Esophagus squamous epithelium (tissue), 4 donors: ENCODE measurements around the gene AGTRAP.

Experiments
- CTCF ChIP-seq, 6 experiments: fragments of 450-650 bp in 4 of 6; fragments of 200-600 bp in 2 of 6; sonication (generic) in 2 of 6; IDR thresholded peaks; one replicate each; pipeline ENCODE4 v1.5.1; 2016 to 2019; ENCODE audit warnings: antibody characterized with exemption in 6 of 6, mild to moderate bottlenecking in 4 of 6, moderate library complexity in 4 of 6
- POLR2A ChIP-seq, 4 donors: fragments of 450-650 bp; IDR thresholded peaks; one replicate each; pipeline ENCODE4 v1.6.1; 2017; ENCODE audit warnings: antibody characterized with exemption in 4 of 4, mild to moderate bottlenecking in 4 of 4, moderate library complexity in 3 of 4

- TF ChIP-seq CTCF (IDR thresholded peaks at IDR 0.05) (no peak), POLR2A (IDR thresholded peaks at IDR 0.05) (no peak)
These were observed 31.1 kb upstream of the AGTRAP start for GRCh38 chr1:11704691-11705475.
